ENCODE data around the gene MAP2K4.

The MAP2K4 gene

GRCh38 chr17:12114686-12115418 lies 94.2 kb downstream of the MAP2K4 start:
- no peak overlapping the region for H3K4me3 ChIP-seq (replicated peaks; ENCODE audit: low read depth, low read length)
- DNase-seq (ENCODE audit: low read depth) = no peak
- TF ChIP-seq, protein P1, sequence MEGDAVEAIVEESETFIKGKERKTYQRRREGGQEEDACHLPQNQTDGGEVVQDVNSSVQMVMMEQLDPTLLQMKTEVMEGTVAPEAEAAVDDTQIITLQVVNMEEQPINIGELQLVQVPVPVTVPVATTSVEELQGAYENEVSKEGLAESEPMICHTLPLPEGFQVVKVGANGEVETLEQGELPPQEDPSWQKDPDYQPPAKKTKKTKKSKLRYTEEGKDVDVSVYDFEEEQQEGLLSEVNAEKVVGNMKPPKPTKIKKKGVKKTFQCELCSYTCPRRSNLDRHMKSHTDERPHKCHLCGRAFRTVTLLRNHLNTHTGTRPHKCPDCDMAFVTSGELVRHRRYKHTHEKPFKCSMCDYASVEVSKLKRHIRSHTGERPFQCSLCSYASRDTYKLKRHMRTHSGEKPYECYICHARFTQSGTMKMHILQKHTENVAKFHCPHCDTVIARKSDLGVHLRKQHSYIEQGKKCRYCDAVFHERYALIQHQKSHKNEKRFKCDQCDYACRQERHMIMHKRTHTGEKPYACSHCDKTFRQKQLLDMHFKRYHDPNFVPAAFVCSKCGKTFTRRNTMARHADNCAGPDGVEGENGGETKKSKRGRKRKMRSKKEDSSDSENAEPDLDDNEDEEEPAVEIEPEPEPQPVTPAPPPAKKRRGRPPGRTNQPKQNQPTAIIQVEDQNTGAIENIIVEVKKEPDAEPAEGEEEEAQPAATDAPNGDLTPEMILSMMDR (IDR thresholded peaks at IDR 0.05; ENCODE audit: low read length, missing control alignments) = no peak

DNA sequence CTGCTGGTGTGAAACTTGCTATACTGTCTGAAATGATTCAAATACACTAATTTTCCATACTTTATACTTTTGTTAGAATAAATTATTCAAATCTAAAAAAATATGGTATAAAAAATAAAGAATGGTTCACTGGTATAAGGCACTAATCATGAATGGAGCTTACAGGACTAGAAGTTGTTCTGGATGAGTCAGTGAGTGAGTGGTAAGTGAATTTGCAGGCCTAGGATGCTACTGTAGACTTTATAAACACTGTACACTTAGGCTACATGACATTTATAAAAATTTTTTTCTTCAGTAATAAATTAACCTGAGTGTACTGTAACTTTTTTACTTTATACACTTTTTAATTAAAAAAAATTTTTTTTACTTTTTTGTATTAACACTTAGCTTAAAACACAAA lies 95.5 kb downstream of the MAP2K4 start:
- no peak overlapping the region for H3K4me3 ChIP-seq (replicated peaks; ENCODE audit: low read depth, low read length)
- TF ChIP-seq, protein P1 (IDR thresholded peaks at IDR 0.05; ENCODE audit: low read length, missing control alignments) = no peak
- no peak for DNase-seq (ENCODE audit: low read depth)

DNA sequence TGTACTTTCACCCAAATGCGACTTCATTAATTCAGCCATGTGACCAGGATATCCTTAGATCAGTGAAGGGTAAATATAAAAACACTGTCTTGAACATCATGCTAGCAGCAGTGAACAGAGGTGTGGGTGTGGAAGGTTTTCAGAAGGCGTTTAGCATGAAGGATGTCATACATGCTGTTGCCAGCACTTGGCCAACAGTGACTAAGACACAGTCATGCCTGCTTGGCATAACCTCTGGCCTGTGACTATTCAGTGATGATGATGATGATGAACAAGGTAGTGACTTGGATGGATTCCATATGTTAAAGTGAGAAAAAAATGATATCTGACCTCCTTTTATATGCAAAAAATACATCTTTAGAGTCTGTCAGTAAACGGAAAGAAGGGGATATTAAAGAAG lies 97.9 kb downstream of the MAP2K4 start:
- TF ChIP-seq, protein P1 (IDR thresholded peaks at IDR 0.05; ENCODE audit: low read length, missing control alignments) = no peak
- no peak for DNase-seq (ENCODE audit: low read depth)
- no peak overlapping the region for H3K4me3 ChIP-seq (replicated peaks; ENCODE audit: low read depth, low read length)

GRCh38 chr17:12122075-12122474 lies 101.4 kb downstream of the MAP2K4 start:
- H3K4me3 ChIP-seq (replicated peaks; ENCODE audit: low read depth, low read length) = no peak overlapping the region
- TF ChIP-seq, protein P1 (IDR thresholded peaks at IDR 0.05; ENCODE audit: low read length, missing control alignments) = no peak
- DNase-seq (ENCODE audit: low read depth) = no peak

- H3K4me3 ChIP-seq (replicated peaks; ENCODE audit: low read depth, low read length) = no peak overlapping the region
- TF ChIP-seq, protein P1 (IDR thresholded peaks at IDR 0.05; ENCODE audit: low read length, missing control alignments) = no peak
- DNase-seq (ENCODE audit: low read depth) = no peak
Observed at GRCh38 chr17:12127177-12127576, 106.5 kb downstream of the MAP2K4 start.

DNA sequence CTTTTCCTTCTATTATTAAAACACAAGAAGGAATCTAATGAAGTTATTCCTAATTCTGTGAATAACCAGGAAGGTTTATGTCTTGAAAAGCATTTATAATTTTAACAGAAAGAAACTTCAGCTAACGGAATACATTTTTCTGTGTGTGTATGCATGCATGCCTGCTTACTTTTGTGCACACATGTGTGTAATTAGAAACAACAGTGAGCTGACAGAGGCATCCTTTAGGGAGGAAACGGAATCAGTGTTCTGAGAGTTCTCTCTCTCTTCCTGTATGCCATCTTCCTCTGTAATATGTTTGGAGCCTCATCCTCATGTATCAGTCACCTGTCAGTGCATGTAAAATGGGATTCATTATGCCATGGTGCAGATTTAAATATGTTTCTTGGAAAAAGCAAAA lies 107.0 kb downstream of the MAP2K4 start:
- no peak for DNase-seq (ENCODE audit: low read depth)
- TF ChIP-seq, protein P1 (IDR thresholded peaks at IDR 0.05; ENCODE audit: low read length, missing control alignments) = no peak
- H3K4me3 ChIP-seq (replicated peaks; ENCODE audit: low read depth, low read length) = no peak overlapping the region

DNA sequence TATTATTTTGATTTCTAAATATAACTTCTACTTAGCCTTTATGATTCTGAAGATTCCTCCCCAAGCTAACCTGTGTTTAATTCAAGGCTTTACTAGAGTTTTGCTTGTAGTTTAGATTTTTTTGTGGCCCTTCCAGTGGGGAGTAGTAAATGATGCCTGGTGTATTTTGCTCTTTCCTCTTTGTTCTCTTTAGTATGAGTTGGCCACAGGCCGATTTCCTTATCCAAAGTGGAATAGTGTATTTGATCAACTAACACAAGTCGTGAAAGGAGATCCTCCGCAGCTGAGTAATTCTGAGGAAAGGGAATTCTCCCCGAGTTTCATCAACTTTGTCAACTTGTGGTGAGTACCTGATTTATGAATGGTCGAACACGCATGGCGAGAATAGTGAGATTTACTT lies 108.3 kb downstream of the MAP2K4 start:
- TF ChIP-seq, protein P1 (IDR thresholded peaks at IDR 0.05; ENCODE audit: low read length, missing control alignments) = no peak
- H3K4me3 ChIP-seq (replicated peaks; ENCODE audit: low read depth, low read length) = no peak overlapping the region
- DNase-seq (ENCODE audit: low read depth) = no peak

Measured in fibroblast of pulmonary artery (primary cell).